ENCODE data around the gene CLASP2. TPM values are rescaled to one million over a fixed set of nuclear protein-coding genes. Genes with fewer than 3 reads are reported as not detected.

CLASP2 gene
- total RNA-seq, 1 donor from 2014 or later, result 65.0 TPM

GRCh38 chr3:33648793-33649192, 69.3 kb downstream of the CLASP2 start:
- FAIRE-seq (peak; percentile 26), DNase-seq (ENCODE audit: low read depth) (no peak)
- no peaks in the 10 kb centered on the region for H3K9me3 Mint-ChIP-seq (ENCODE audit: unreplicated experiment)
- H4K20me1 ChIP-seq (ENCODE audit: insufficient read depth, low read length), result peaks cover 4% of the 10 kb centered on the region
- no peak overlapping the region for H3K4me3 ChIP-seq (ENCODE audit: insufficient read depth, low read depth, low read length)
- TF ChIP-seq CTCF (IDR thresholded peaks at IDR 0.05; ENCODE audit: insufficient read depth, low read depth, low read length), result no peak
- H3K27ac Mint-ChIP-seq (ENCODE audit: unreplicated experiment), result no peak overlapping the region
- H3K4me1 ChIP-seq (ENCODE audit: insufficient read depth, low read length), result no peaks in the 10 kb centered on the region
- H3K27me3 ChIP-seq (ENCODE audit: insufficient read depth, low read length), result no peaks in the 10 kb centered on the region
- no peaks in the 10 kb centered on the region for H3K36me3 Mint-ChIP-seq (ENCODE audit: low read depth, unreplicated experiment)
- peaks cover 14% of the 10 kb centered on the region for H3K4me1 Mint-ChIP-seq (ENCODE audit: low read depth, unreplicated experiment)
- no peak overlapping the region for H2AFZ ChIP-seq (ENCODE audit: low read depth, low read length)
- no peaks in the 10 kb centered on the region for H3K27me3 Mint-ChIP-seq (ENCODE audit: low read depth, unreplicated experiment)
- no peaks in the 10 kb centered on the region for H3K9me3 ChIP-seq (ENCODE audit: insufficient read depth, low read depth, low read length)
- no peak overlapping the region for H3K4me3 Mint-ChIP-seq (ENCODE audit: unreplicated experiment)
- H3K79me2 ChIP-seq (ENCODE audit: insufficient read depth, low read length), result peaks cover 16% of the 10 kb centered on the region
- no peak overlapping the region for H3K27ac ChIP-seq (ENCODE audit: low read depth, low read length)
- no peak overlapping the region for H3K4me2 ChIP-seq (ENCODE audit: low read length)
- no peak overlapping the region for H3K9ac ChIP-seq (ENCODE audit: low read length)
- no peaks in the 10 kb centered on the region for H3K36me3 ChIP-seq (ENCODE audit: insufficient read depth, low read length)

GRCh38 chr3:33646406-33646805, 71.6 kb downstream of the CLASP2 start:
- TF ChIP-seq EZH2 (IDR thresholded peaks at IDR 0.05; ENCODE audit: insufficient read depth, low read length) (no peak), CTCF (IDR thresholded peaks at IDR 0.05; ENCODE audit: insufficient read depth, low read depth, low read length) (no peak)
- Mint-ChIP-seq H3K9me3 (ENCODE audit: unreplicated experiment) (no peaks in the 10 kb centered on the region), H3K4me1 (ENCODE audit: low read depth, unreplicated experiment) (peaks cover 7% of the 10 kb centered on the region), H3K36me3 (ENCODE audit: low read depth, unreplicated experiment) (no peaks in the 10 kb centered on the region), H3K27ac (ENCODE audit: unreplicated experiment) (no peak overlapping the region), H3K4me3 (ENCODE audit: unreplicated experiment) (no peak overlapping the region), H3K27me3 (ENCODE audit: low read depth, unreplicated experiment) (no peaks in the 10 kb centered on the region)
- H3K4me1 ChIP-seq (ENCODE audit: insufficient read depth, low read length), result no peaks in the 10 kb centered on the region
- no peak overlapping the region for H3K4me3 ChIP-seq (ENCODE audit: insufficient read depth, low read depth, low read length)
- H3K9ac ChIP-seq (ENCODE audit: low read length), result no peak overlapping the region
- H3K9me3 ChIP-seq (ENCODE audit: insufficient read depth, low read depth, low read length), result no peaks in the 10 kb centered on the region
- H3K27me3 ChIP-seq (ENCODE audit: insufficient read depth, low read length), result no peaks in the 10 kb centered on the region
- no peak for FAIRE-seq
- no peak overlapping the region for H3K4me2 ChIP-seq (ENCODE audit: low read length)
- no peak overlapping the region for H2AFZ ChIP-seq (ENCODE audit: low read depth, low read length)
- DNase-seq (ENCODE audit: low read depth), result no peak
- peaks cover 11% of the 10 kb centered on the region for H3K79me2 ChIP-seq (ENCODE audit: insufficient read depth, low read length)
- H4K20me1 ChIP-seq (ENCODE audit: insufficient read depth, low read length), result no peaks in the 10 kb centered on the region
- no peak overlapping the region for H3K27ac ChIP-seq (ENCODE audit: low read depth, low read length)
- H3K36me3 ChIP-seq (ENCODE audit: insufficient read depth, low read length), result no peaks in the 10 kb centered on the region

GRCh38 chr3:33645060-33645647, 72.9 kb downstream of the CLASP2 start:
- H3K9me3 Mint-ChIP-seq (ENCODE audit: unreplicated experiment), result no peaks in the 10 kb centered on the region
- peak overlapping the region; percentile 80 for H3K4me3 Mint-ChIP-seq (ENCODE audit: unreplicated experiment)
- Histone ChIP-seq H3K27me3 (ENCODE audit: insufficient read depth, low read length) (no peaks in the 10 kb centered on the region), H3K27ac (ENCODE audit: low read depth, low read length) (peak overlapping the region; percentile 10), H3K4me1 (ENCODE audit: insufficient read depth, low read length) (no peaks in the 10 kb centered on the region), H3K36me3 (ENCODE audit: insufficient read depth, low read length) (no peaks in the 10 kb centered on the region), H3K79me2 (ENCODE audit: insufficient read depth, low read length) (peaks cover 4% of the 10 kb centered on the region), H3K4me2 (ENCODE audit: low read length) (peak overlapping the region; percentile 85), H3K4me3 (ENCODE audit: insufficient read depth, low read depth, low read length) (peak overlapping the region; percentile 73), H3K9ac (ENCODE audit: low read length) (peak overlapping the region; percentile 80), H3K9me3 (ENCODE audit: insufficient read depth, low read depth, low read length) (no peaks in the 10 kb centered on the region), H2AFZ (ENCODE audit: low read depth, low read length) (peak overlapping the region; percentile 68), H4K20me1 (ENCODE audit: insufficient read depth, low read length) (no peaks in the 10 kb centered on the region)
- FAIRE-seq (no peak), DNase-seq (ENCODE audit: low read depth) (peak; percentile 49)
- no peaks in the 10 kb centered on the region for H3K27me3 Mint-ChIP-seq (ENCODE audit: low read depth, unreplicated experiment)
- peaks cover 7% of the 10 kb centered on the region for H3K4me1 Mint-ChIP-seq (ENCODE audit: low read depth, unreplicated experiment)
- H3K27ac Mint-ChIP-seq (ENCODE audit: unreplicated experiment), result peak overlapping the region; percentile 88
- TF ChIP-seq EZH2 (IDR thresholded peaks at IDR 0.05; ENCODE audit: insufficient read depth, low read length), result no peak
- no peak for TF ChIP-seq CTCF (IDR thresholded peaks at IDR 0.05; ENCODE audit: insufficient read depth, low read depth, low read length)
- H3K36me3 Mint-ChIP-seq (ENCODE audit: low read depth, unreplicated experiment), result no peaks in the 10 kb centered on the region
